HG03108 (cell line): ENCODE data around the gene KERA.

Source experiments
- ATAC-seq: cut with Tn5 transposase; IDR thresholded peaks from one replicate; pipeline ENCODE4 v1.9.1; 2021; ENCODE audit warnings: moderate library complexity; ENCODE audit not compliant: unreplicated experiment

The KERA gene

GRCh38 chr12:91074154-91074709, 16.4 kb upstream of the KERA start:
- ATAC-seq = no peak

DNA sequence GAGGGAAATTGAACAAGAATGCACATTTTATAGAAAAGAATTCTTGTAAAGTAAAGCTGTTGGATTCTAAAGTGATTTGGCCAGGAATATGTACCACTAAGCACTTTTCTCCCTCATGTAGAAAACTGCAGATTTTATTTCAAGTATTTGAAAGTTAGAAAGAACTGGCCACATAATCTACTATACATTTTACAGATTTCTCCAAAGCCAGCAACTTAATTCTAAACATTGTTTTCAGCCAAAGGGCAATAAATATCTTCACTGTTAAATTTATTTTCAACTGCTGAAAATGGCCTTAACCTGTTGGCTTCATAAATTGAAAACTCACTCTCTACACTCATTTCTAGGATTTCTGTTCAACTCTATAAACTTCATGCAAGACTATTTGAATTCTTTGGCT, 15.6 kb upstream of the KERA start:
- no peak for ATAC-seq

DNA sequence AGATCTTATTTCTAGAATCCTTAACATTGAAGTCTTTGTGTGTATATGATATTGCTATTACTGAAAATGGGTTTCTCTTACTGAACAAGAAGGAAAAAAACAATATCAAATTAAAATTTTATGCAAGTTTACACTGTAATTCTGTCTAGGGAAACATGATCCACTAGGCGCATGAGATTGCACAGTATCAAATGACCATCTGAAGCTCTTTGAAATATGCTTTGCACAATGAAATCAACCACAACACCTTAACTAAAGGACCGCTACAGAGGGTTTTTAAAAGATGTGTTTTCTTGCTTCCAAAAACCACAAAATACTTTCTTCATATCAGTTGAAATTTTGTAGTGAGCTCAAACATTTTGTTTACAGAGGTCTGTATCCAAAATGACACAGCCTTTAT, 15.1 kb upstream of the KERA start:
- ATAC-seq = no peak

DNA sequence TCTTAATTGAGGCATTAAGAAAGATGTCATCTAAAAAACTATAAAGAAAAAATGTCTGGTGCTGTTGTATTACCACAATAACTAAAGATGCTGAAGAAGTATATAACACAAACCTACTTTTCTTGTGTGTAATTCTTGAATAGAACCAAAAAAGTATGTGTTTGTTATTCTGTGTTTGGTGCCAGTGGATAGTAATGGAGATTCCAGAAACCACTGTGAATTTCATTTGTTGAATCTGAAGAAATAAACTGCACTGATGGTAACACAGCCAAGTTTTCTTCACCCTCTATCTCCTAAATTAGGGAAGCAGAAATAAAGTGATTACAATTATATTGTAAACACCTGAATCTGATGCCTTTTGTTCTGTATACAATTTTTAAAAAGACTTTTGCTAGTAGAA, 13.1 kb upstream of the KERA start:
- no peak for ATAC-seq

DNA sequence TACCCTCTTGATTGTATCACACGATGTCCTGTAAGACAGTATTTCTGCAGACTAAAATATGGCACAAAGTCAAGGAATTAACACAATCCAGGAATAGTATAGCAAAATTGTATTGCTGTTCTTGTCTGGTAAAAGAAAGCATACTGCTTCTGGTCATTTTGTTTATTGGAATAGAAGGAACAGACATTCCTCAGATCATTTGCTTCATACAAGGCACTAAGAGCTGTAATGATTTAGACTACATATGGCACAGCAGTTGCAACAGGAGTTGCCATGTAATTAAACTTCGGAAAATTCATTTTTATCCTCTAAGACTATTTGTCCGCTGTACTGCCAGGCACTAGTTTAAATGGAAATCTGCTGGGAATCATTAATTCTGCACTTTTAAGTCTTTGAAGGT, 7.6 kb upstream of the KERA start:
- ATAC-seq = no peak

- no peak for ATAC-seq
Measured at GRCh38 chr12:91064640-91065039, 6.8 kb upstream of the KERA start.

- no peak for ATAC-seq
Measured at GRCh38 chr12:91061091-91061490, 3.3 kb upstream of the KERA start.

GRCh38 chr12:91059211-91059610, 1.4 kb upstream of the KERA start:
- no peak for ATAC-seq

DNA sequence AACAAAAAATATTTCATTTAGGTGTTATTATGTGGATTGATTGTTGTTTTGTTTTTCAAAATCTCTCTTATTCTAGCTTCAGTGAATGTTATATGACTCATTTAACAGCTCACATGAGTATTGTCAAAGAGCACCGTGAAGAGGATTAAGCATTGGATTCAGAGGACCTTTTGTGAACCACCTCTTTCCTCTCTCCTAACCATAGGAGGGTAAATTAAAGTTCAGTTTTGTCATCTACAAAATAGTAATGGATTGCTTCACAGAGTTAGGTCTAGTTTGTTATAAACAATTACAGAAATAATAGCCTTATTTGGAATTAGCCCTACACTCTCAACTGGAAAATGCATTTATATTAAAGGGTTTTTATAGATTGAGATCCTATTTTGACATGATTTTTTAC, 962 bp upstream of the KERA start:
- no peak for ATAC-seq

DNA sequence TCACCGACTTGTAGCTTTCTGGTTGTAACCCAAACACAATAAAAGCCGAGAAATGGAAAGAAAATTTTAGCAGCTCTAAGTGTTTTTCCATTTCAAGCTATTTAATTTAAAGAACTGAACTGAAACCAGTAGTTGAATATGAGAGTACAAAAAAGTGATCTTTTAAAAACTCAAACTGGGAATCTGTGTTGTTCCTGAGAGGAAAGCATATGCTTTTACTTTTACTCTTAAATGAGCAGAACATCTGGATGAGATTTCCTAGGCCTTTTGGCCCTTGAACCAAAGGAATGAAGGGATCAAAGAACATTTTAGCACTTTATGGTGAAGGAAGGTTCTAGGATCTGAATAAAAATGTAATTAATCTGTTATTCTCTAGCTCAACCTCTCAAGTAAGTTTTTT, 1.3 kb downstream of the KERA start:
- no peak for ATAC-seq

DNA sequence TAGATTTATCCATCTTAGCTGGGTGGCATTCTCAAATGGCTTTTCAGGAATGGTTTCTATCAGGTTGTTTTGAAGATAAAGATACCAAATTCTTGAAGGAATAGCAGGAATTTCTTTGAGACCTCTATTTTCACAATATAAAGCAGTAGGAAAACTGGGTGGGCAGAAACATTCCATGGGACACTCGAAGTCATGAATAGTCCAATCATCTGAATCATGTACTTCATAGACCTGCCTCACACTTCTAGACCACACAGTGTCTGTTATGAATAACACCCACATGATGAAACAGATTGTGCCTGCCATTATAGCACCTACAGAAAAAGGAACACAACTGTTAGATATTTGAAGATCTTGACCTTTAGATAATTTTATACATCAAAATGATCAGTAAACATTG, 1.8 kb downstream of the KERA start:
- ATAC-seq = no peak

GRCh38 chr12:91053951-91054715, 3.7 kb downstream of the KERA start:
- no peak for ATAC-seq

GRCh38 chr12:91052026-91052425, 5.8 kb downstream of the KERA start:
- ATAC-seq = no peak

DNA sequence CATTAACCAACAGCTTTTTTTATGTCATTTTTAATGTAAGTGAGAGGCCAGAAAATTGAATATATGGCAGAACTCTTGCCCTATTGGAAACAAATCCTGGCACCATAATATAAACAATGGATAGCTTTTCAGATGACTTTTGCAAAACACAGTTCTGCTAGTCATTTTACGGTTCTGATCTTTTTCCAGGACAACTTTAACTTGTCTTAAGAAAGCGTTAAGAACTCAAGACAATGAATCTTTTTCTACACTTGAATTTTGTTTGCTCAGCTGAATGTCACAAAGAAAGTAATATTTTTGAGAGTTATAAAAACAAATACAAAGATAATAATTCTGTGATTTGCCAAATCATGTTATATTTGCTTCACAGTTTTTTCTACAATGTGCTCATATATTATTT, 13.2 kb downstream of the KERA start:
- no peak for ATAC-seq

GRCh38 chr12:91043408-91043807, 14.4 kb downstream of the KERA start:
- no peak for ATAC-seq

DNA sequence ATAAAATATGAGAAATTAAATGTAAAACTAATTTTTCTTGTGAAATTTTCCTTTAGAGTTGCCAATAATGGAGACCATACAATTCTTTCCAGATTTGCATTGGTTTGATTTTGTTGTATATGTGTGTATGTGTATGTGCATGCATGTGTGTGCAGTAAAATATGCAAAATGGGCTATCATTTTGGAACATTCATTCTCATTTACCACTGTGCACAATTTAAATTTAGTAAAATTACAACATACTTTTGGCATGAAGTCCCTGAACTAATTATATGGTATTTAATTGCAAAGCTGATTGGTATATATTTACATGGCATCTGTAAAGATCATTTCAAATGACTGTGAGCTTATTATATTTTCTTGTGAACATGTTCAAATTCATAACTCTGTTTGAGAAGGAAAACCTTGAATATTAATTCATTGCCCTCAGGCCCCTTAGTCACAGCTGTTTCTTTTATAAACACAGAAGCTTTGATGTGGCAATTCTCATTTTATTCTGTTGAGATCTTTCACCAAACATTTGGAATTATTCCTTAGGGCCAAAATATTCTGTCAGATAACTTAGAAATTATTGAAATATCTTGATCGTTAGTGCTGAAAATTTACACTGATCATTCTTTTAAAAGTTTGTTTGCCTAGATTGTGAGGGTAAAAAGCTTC, 17.6 kb downstream of the KERA start:
- no peak for ATAC-seq

DNA sequence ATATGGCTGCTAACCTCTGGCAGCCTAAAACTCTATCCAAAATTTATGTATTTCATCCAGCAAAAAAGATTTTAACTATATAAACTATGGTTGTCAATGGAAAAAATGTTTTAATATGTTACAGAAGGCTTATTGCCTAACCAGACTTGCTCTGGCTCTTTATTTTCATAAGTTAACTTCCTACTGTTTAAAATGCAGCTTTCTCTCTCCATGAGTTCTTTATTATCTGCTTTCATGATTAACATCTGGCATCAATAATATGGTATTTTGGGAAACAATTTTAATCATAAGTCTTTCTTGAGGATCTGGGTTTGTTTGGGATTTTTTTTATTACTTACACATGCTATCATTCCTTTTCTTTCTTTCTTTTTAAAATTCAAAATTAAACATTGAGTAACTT, 20.5 kb downstream of the KERA start:
- ATAC-seq = no peak

GRCh38 chr12:91033251-91033650, 24.6 kb downstream of the KERA start:
- ATAC-seq = no peak

GRCh38 chr12:91023326-91024004, 34.4 kb downstream of the KERA start:
- ATAC-seq = no peak

GRCh38 chr12:91021076-91021475, 36.7 kb downstream of the KERA start:
- no peak for ATAC-seq

DNA sequence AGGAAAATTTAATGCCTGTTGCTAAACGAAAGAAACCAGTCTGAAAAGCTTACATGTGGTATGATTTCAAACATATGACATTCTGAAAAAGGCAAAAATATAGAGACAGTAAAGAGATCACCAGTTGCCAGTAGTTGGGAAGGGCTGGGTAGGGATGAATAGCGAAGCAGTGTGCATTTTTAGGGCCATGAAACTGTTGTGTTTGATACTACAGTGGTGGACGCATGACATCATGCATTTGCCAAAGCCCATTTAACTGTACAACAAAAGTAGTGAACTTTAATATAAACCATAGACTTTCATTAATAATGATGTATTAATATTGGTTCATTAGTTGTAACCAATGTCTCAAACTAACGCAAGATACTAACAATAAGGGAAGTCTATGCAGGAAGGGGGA, 38.4 kb downstream of the KERA start:
- no peak for ATAC-seq
